Lung microvascular endothelial cell (primary cell): ENCODE data around the gene SLC50A1. TPM values are rescaled to one million over a fixed set of nuclear protein-coding genes. Genes with fewer than 3 reads are reported as not detected.

ENCODE experiments used
- DNase-seq, 2 donors: peaks; one replicate each; pipeline versions ENCODE4 v3.0.0 to v3.0.0-alpha.2; 2010; ENCODE audit warnings: low read depth in 2 of 2
- total RNA-seq: library from RNA; depleted of rRNA; stranded (reverse); fragments of >200 nt; gene quantifications from 2 replicates; pipeline ENCODE4 v1.2.1, GENCODE V29; 2014

SLC50A1 gene
- 36.9 and 41.8 TPM in 2 replicates for total RNA-seq

GRCh38 chr1:155135415-155136028, at the start of gene SLC50A1:
SLC50A1 (plus strand) TSS chr1:155135852; CDS start chr1:155135912, 60 bp downstream.
- DNase-seq = peak; percentile 96 to 97

- DNase-seq = peak; percentile 51 to 69
Observed at GRCh38 chr1:155086128-155086741, 49.4 kb upstream of the SLC50A1 start.

- no peak for DNase-seq
Observed at GRCh38 chr1:155086856-155087535, 48.7 kb upstream of the SLC50A1 start.

- peak; percentile 73 to 85 for DNase-seq
Observed at GRCh38 chr1:155091071-155092051, 44.3 kb upstream of the SLC50A1 start.

- DNase-seq = no peak
Observed at GRCh38 chr1:155092131-155092530, 43.5 kb upstream of the SLC50A1 start.

GRCh38 chr1:155092641-155093040, 43.0 kb upstream of the SLC50A1 start:
- DNase-seq = no peak

GRCh38 chr1:155093911-155094621, 41.6 kb upstream of the SLC50A1 start:
- DNase-seq = peak; percentile 59 to 78

GRCh38 chr1:155094622-155094948, 41.1 kb upstream of the SLC50A1 start:
- no peak for DNase-seq

GRCh38 chr1:155099331-155099730, 36.3 kb upstream of the SLC50A1 start:
- no peak for DNase-seq

- no peak for DNase-seq
Observed at GRCh38 chr1:155103325-155103724, 32.3 kb upstream of the SLC50A1 start.

- no peak for DNase-seq
Observed at GRCh38 chr1:155104605-155105534, 30.8 kb upstream of the SLC50A1 start.

GRCh38 chr1:155105604-155106011, 30.0 kb upstream of the SLC50A1 start:
- DNase-seq = peak; percentile 17 to 88

- DNase-seq = no peak
Observed at GRCh38 chr1:155106862-155107261, 28.8 kb upstream of the SLC50A1 start.

GRCh38 chr1:155107309-155108264, 28.1 kb upstream of the SLC50A1 start:
- no peak for DNase-seq

- DNase-seq = no peak
Observed at GRCh38 chr1:155108296-155108695, 27.4 kb upstream of the SLC50A1 start.

- DNase-seq = no peak
Observed at GRCh38 chr1:155110381-155110780, 25.3 kb upstream of the SLC50A1 start.

- no peak for DNase-seq
Observed at GRCh38 chr1:155110826-155111225, 24.8 kb upstream of the SLC50A1 start.

GRCh38 chr1:155113450-155113980, 22.1 kb upstream of the SLC50A1 start:
- DNase-seq = no peak
